ENCODE data around the gene ZNF747. TPM values are rescaled to one million over a fixed set of nuclear protein-coding genes. Genes with fewer than 3 reads are reported as not detected.

ZNF747 gene
- total RNA-seq, 1 donor from 2014 or later: 15.1 TPM

- DNase-seq (ENCODE audit: low spot score in 2 of 2): no peak
- no peak for FAIRE-seq
Measured at GRCh38 chr16:30481381-30481780, 53.3 kb downstream of the ZNF747 start.

Small RNAs within 50 kb of the gene (small RNA-seq; reads per million reads assigned to genes)
- gene MIR4518: not detected
- gene RNU7-61P: not detected

Other genes with a start within 250 kb of the ZNF747 start
- gene CD2BP2, start 179.6 kb downstream of the ZNF747 start, total RNA-seq: 38.7 TPM
- 25.3 TPM for gene TBC1D10B, start 164.4 kb downstream of the ZNF747 start, total RNA-seq
- not detected for gene MYL11, start 160.1 kb downstream of the ZNF747 start, total RNA-seq
- not detected for gene SEPTIN1, start 152.3 kb downstream of the ZNF747 start, total RNA-seq
- gene ZNF48, start 139.4 kb downstream of the ZNF747 start, total RNA-seq: 39.9 TPM
- gene ZNF771, start 127.3 kb downstream of the ZNF747 start, total RNA-seq: 9.0 TPM
- gene DCTPP1, start 104.8 kb downstream of the ZNF747 start, total RNA-seq: 28.9 TPM
- 12.6 TPM for gene SEPHS2, start 89.0 kb downstream of the ZNF747 start, total RNA-seq
- 0.82 TPM for gene ITGAL, start 62.1 kb downstream of the ZNF747 start, total RNA-seq
- gene ZNF768, start 8.3 kb downstream of the ZNF747 start, total RNA-seq: 25.7 TPM
- gene ZNF764, start 23.5 kb upstream of the ZNF747 start, total RNA-seq: 6.1 TPM
- gene ZNF688, start 36.9 kb upstream of the ZNF747 start, total RNA-seq: 7.3 TPM
- 18.3 TPM for gene ZNF785, start 50.8 kb upstream of the ZNF747 start, total RNA-seq
- gene ZNF689, start 75.5 kb upstream of the ZNF747 start, total RNA-seq: 9.0 TPM
- 7.3 TPM for gene PRR14, start 116.1 kb upstream of the ZNF747 start, total RNA-seq
- 8.2 TPM for gene FBRS, start 123.6 kb upstream of the ZNF747 start, total RNA-seq
- 14.3 TPM for gene SRCAP, start 164.3 kb upstream of the ZNF747 start, total RNA-seq
- gene PHKG2, start 213.6 kb upstream of the ZNF747 start, total RNA-seq: 8.6 TPM
- gene CFAP119, start 227.2 kb upstream of the ZNF747 start, total RNA-seq: 3.3 TPM
- 90.1 TPM for gene RNF40, start 227.5 kb upstream of the ZNF747 start, total RNA-seq